SK-N-DZ (cell line): Measurements from ENCODE around the gene KRTAP12-1. TPM values are rescaled to one million over a fixed set of nuclear protein-coding genes. Genes with fewer than 3 reads are reported as not detected.

Experiments
- DNase-seq: peaks from one replicate; pipeline ENCODE4 v3.0.0-alpha.2; 2015; ENCODE audit warnings: low spot score
- polyA plus RNA-seq, 2 experiments: library from polyadenylated mRNA; depleted of rRNA; stranded (reverse); fragments of >200 nt; gene quantifications; 2 replicates each; pipeline ENCODE4 v1.2.3, GENCODE V29; 2014

KRTAP12-1 gene
- not detected in 2 replicates for polyA plus RNA-seq (2014; cell fraction: cytosol; rRNA removed)
- not detected in 2 replicates for polyA plus RNA-seq (2014; cell fraction: nucleus; rRNA removed)

- no peak for DNase-seq
Observed at GRCh38 chr21:44681861-44682579, at the start of gene KRTAP12-1. Gene KRTAP12-1, minus strand, starts transcription at chr21:44682163. Its CDS starts 40 bp downstream, at chr21:44682123.

- no peak for DNase-seq
Observed at GRCh38 chr21:44730951-44731579, 49.1 kb upstream of the KRTAP12-1 start.

- DNase-seq = no peak
Observed at GRCh38 chr21:44730028-44730395, 48.0 kb upstream of the KRTAP12-1 start.

- no peak for DNase-seq
Observed at GRCh38 chr21:44729336-44730027, 47.5 kb upstream of the KRTAP12-1 start.

GRCh38 chr21:44728716-44729115, 46.8 kb upstream of the KRTAP12-1 start:
- no peak for DNase-seq

- no peak for DNase-seq
Observed at GRCh38 chr21:44727757-44728156, 45.8 kb upstream of the KRTAP12-1 start.

GRCh38 chr21:44727321-44727720, 45.4 kb upstream of the KRTAP12-1 start:
- no peak for DNase-seq

- no peak for DNase-seq
Observed at GRCh38 chr21:44726826-44727225, 44.9 kb upstream of the KRTAP12-1 start.

GRCh38 chr21:44724926-44725325, 43.0 kb upstream of the KRTAP12-1 start:
- DNase-seq = no peak

- no peak for DNase-seq
Observed at GRCh38 chr21:44724196-44724595, 42.2 kb upstream of the KRTAP12-1 start.

- DNase-seq = no peak
Observed at GRCh38 chr21:44723177-44724131, 41.5 kb upstream of the KRTAP12-1 start.

GRCh38 chr21:44722731-44723130, 40.8 kb upstream of the KRTAP12-1 start:
- DNase-seq = no peak

- DNase-seq = no peak
Observed at GRCh38 chr21:44720170-44720569, 38.2 kb upstream of the KRTAP12-1 start.

- DNase-seq = no peak
Observed at GRCh38 chr21:44718571-44718970, 36.6 kb upstream of the KRTAP12-1 start.

GRCh38 chr21:44718093-44718492, 36.1 kb upstream of the KRTAP12-1 start:
- DNase-seq = no peak

GRCh38 chr21:44716984-44717383, 35.0 kb upstream of the KRTAP12-1 start:
- DNase-seq = no peak

GRCh38 chr21:44714905-44715304, 32.9 kb upstream of the KRTAP12-1 start:
- no peak for DNase-seq

GRCh38 chr21:44713846-44714245, 31.9 kb upstream of the KRTAP12-1 start:
- DNase-seq = no peak

GRCh38 chr21:44713130-44713529, 31.2 kb upstream of the KRTAP12-1 start:
- DNase-seq = no peak

GRCh38 chr21:44712203-44713028, 30.5 kb upstream of the KRTAP12-1 start:
- DNase-seq = no peak
